Chondrocyte (in vitro differentiated cells): ENCODE results near the gene MSH6. TPM values are rescaled to one million over a fixed set of nuclear protein-coding genes. Genes with fewer than 3 reads are reported as not detected.

ENCODE experiments used
- DNase-seq: peaks from one replicate; pipeline ENCODE4 v3.0.0; 2021; ENCODE audit warnings: mixed read lengths, low spot score
- H3K27ac Mint-ChIP-seq: one replicate; pipeline ENCODE4 v1.8.0; 2021; ENCODE audit warnings: mild to moderate bottlenecking, moderate library complexity, mixed read lengths; ENCODE audit not compliant: unreplicated experiment
- H3K27me3 Mint-ChIP-seq: 2 replicates; pipeline ENCODE4 v1.8.0; 2021; ENCODE audit warnings: low read depth, mixed read lengths
- H3K36me3 Mint-ChIP-seq: 2 replicates; pipeline ENCODE4 v1.8.0; 2021; ENCODE audit warnings: low read depth, mixed read lengths
- H3K4me1 Mint-ChIP-seq: 2 replicates; pipeline ENCODE4 v1.8.0; 2021; ENCODE audit warnings: low read depth, mild to moderate bottlenecking, mixed read lengths
- H3K4me3 Mint-ChIP-seq: one replicate; pipeline ENCODE4 v1.8.0; 2021; ENCODE audit warnings: mild to moderate bottlenecking, moderate library complexity, mixed read lengths; ENCODE audit not compliant: unreplicated experiment
- H3K9me3 Mint-ChIP-seq: 2 replicates; pipeline ENCODE4 v1.8.0; 2021; ENCODE audit warnings: low read depth, mixed read lengths
- CTCF ChIP-seq: fragments of 200-600 bp; sonication (generic); IDR thresholded peaks from 2 replicates; pipeline ENCODE4 v1.5.0; 2021; ENCODE audit warnings: antibody characterized with exemption, mild to moderate bottlenecking, moderate library complexity
- total RNA-seq: library from RNA; stranded (reverse); gene quantifications from 3 replicates; pipeline ENCODE4 v1.2.1, GENCODE V29; 2021

Gene MSH6
- total RNA-seq, 1 donor from 2014 or later: 53.4 TPM

- H3K27ac Mint-ChIP-seq: peak overlapping the region; percentile 94
- H3K27me3 Mint-ChIP-seq: no peaks in the 10 kb centered on the region
- H3K36me3 Mint-ChIP-seq: peaks cover 2% of the 10 kb centered on the region
- TF ChIP-seq CTCF: no peak
- peak overlapping the region; percentile 90 for H3K4me3 Mint-ChIP-seq
- peaks cover 25% of the 10 kb centered on the region for H3K4me1 Mint-ChIP-seq
- no peak for DNase-seq
- H3K9me3 Mint-ChIP-seq: no peaks in the 10 kb centered on the region
Observed at GRCh38 chr2:47783486-47784351, 774 bp downstream of the MSH6 start.

DNA sequence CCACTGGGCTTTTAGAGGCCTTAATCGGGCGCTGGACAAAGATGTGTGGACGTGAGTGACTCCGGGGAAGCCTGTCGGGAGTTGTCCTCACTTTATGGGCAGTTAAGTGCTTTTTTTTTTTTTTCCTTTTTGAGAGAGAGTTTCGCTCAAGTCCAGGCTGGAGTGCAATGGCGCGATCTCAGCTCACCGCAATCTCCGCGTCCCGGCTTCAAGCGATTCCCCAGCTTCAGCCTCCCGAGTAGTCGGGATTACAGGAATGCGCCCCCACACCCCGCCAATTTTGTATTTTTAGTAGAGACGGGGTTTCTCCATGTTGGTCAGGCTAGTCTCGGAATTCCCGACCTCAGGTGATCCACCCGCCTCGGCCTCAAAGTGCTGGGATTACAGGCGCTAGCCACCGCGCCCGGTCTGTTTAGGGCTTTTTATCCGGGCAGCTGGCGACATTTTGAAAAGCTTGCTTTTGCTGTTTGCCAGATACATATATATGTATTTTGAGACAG lies 1.5 kb downstream of the MSH6 start:
- peaks cover 25% of the 10 kb centered on the region for H3K4me1 Mint-ChIP-seq
- H3K27ac Mint-ChIP-seq: peak overlapping the region; percentile 94
- peak overlapping the region; percentile 90 for H3K4me3 Mint-ChIP-seq
- no peaks in the 10 kb centered on the region for H3K27me3 Mint-ChIP-seq
- no peak for TF ChIP-seq CTCF
- peaks cover 2% of the 10 kb centered on the region for H3K36me3 Mint-ChIP-seq
- no peak for DNase-seq
- H3K9me3 Mint-ChIP-seq: no peaks in the 10 kb centered on the region

- Mint-ChIP-seq H3K9me3 (no peaks in the 10 kb centered on the region), H3K4me3 (no peak overlapping the region), H3K36me3 (peaks cover 2% of the 10 kb centered on the region), H3K4me1 (peaks cover 33% of the 10 kb centered on the region), H3K27ac (peak overlapping the region; percentile 28), H3K27me3 (no peaks in the 10 kb centered on the region)
- no peak for TF ChIP-seq CTCF
- DNase-seq: no peak
Observed at GRCh38 chr2:47785986-47786385, 3.0 kb downstream of the MSH6 start.

DNA sequence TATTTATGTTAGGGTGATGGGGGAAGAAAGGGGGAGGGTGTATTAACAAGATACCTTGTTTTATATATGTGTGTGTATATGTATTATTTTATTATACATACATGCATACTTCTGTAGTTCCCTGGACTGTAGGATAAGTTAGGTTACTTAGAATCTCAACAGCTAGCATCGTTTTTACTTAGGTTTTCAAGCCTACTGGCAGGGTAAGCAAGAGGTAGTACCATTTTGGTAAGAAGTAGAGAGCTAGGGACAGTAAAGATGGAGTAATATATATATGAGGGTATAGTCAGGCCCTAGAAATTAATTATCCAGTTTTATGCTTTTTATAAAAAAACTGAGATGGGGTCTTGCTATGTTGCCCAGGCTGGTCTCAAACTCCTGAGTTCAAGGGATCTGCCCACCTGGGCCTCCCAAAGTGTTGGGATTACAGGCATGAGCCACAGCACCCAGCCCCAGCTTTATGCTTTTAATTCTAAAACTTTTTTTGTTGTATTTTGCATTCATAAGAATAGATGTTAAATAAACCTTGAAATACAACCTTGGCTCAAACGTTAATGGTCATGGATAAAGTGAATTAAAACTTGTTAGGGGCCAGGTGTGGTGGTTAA lies 13.2 kb downstream of the MSH6 start:
- H3K4me1 Mint-ChIP-seq: peaks cover 3% of the 10 kb centered on the region
- H3K4me3 Mint-ChIP-seq: no peak overlapping the region
- peaks cover 28% of the 10 kb centered on the region for H3K36me3 Mint-ChIP-seq
- H3K27me3 Mint-ChIP-seq: no peaks in the 10 kb centered on the region
- no peaks in the 10 kb centered on the region for H3K9me3 Mint-ChIP-seq
- no peak for TF ChIP-seq CTCF
- H3K27ac Mint-ChIP-seq: no peak overlapping the region
- DNase-seq: no peak

GRCh38 chr2:47798631-47799030 lies 15.7 kb downstream of the MSH6 start:
- DNase-seq: no peak
- H3K9me3 Mint-ChIP-seq: peaks cover 7% of the 10 kb centered on the region
- no peak overlapping the region for H3K27ac Mint-ChIP-seq
- no peak for TF ChIP-seq CTCF
- H3K36me3 Mint-ChIP-seq: peaks cover 37% of the 10 kb centered on the region
- H3K4me1 Mint-ChIP-seq: no peaks in the 10 kb centered on the region
- no peak overlapping the region for H3K4me3 Mint-ChIP-seq
- H3K27me3 Mint-ChIP-seq: no peaks in the 10 kb centered on the region
